ENCODE measurements around the gene AMOTL2. TPM values are rescaled to one million over a fixed set of nuclear protein-coding genes. Genes with fewer than 3 reads are reported as not detected.

Gene AMOTL2
- total RNA-seq, 4 donors from 2014 or later, result 17.9 to 29.9 (median 20.6) TPM

GRCh38 chr3:134364936-134365765, 9.1 kb downstream of the AMOTL2 start:
- H3K4me3 ChIP-seq, result no peak overlapping the region
- DNase-seq, result no peak
- intact Hi-C loops (cut with DNase I; ENCODE audit: low total_unique reads), result loop anchor here (1.0 to 10.0 kb wide), 5 partner anchors 8 to 1640 kb away; partner anchors contain the start of genes CDV3, NPHP3 and RYK

GRCh38 chr3:134364061-134364935, 9.9 kb downstream of the AMOTL2 start:
- H3K36me3 ChIP-seq, result peaks cover 0 to 36% of the 10 kb centered on the region in 2 donors
- peak overlapping the region; percentile 39 to 49 (median 44) for H3K4me3 ChIP-seq
- H3K27ac ChIP-seq, result peak overlapping the region; percentile 72 to 99 (median 97)
- DNase-seq, result peak; percentile 88 to 95
- no peaks in the 10 kb centered on the region for H3K9me3 ChIP-seq
- peaks cover 81 to 98% of the 10 kb centered on the region in 2 donors for H3K4me1 ChIP-seq
- no peaks in the 10 kb centered on the region for H3K27me3 ChIP-seq
- ATAC-seq, result peak; percentile 82 to 87
- intact Hi-C loops (cut with DNase I; ENCODE audit: low total_unique reads), result loop anchor here (1.0 to 10.0 kb wide), 5 partner anchors 9 to 1639 kb away; partner anchors contain the start of genes CDV3, NPHP3 and RYK
- in situ Hi-C loops (cut with MboI; ENCODE audit: low sequenced_read_pairs in 4 of 4), result no loop called here
- no peak for TF ChIP-seq POLR2A (IDR thresholded peaks at IDR 0.05)
- TF ChIP-seq CTCF (IDR thresholded peaks at IDR 0.05 in 4 of 5, conservative IDR thresholded peaks at IDR 0.05 in 1 of 5), result no peak

More at GRCh38 chr3:134364936-134365765, 9.1 kb downstream of the AMOTL2 start:
- H3K36me3 ChIP-seq, result peaks cover 0 to 33% of the 10 kb centered on the region in 2 donors
- no peak for TF ChIP-seq POLR2A (IDR thresholded peaks at IDR 0.05)
- TF ChIP-seq CTCF (IDR thresholded peaks at IDR 0.05 in 4 of 5, conservative IDR thresholded peaks at IDR 0.05 in 1 of 5), result no peak
- no peaks in the 10 kb centered on the region for H3K27me3 ChIP-seq
- no peaks in the 10 kb centered on the region for H3K9me3 ChIP-seq
- H3K4me1 ChIP-seq, result peaks cover 84 to 98% of the 10 kb centered on the region in 2 donors
- in situ Hi-C loops (cut with MboI; ENCODE audit: low sequenced_read_pairs in 4 of 4), result no loop called here
- no peak for ATAC-seq
- H3K27ac ChIP-seq, result peak overlapping the region; percentile 72 to 99 (median 97)

- H3K4me3 ChIP-seq, result peak overlapping the region in 3 of 4 donors; percentile 42 to 49 (median 46)
- H3K4me1 ChIP-seq, result peaks cover 81 to 98% of the 10 kb centered on the region in 2 donors
- intact Hi-C loops (cut with DNase I; ENCODE audit: low total_unique reads), result loop anchor here (5.0 to 10.0 kb wide), 3 partner anchors 111 to 1639 kb away; partner anchors contain the start of genes CDV3, NPHP3 and RYK
- H3K27ac ChIP-seq, result peak overlapping the region; percentile 72 to 99 (median 97)
- H3K36me3 ChIP-seq, result peaks cover 0 to 43% of the 10 kb centered on the region in 2 donors
- in situ Hi-C loops (cut with MboI; ENCODE audit: low sequenced_read_pairs in 4 of 4), result no loop called here
- no peaks in the 10 kb centered on the region for H3K27me3 ChIP-seq
- DNase-seq (no peak), ATAC-seq (no peak)
- H3K9me3 ChIP-seq, result no peaks in the 10 kb centered on the region
- no peak for TF ChIP-seq CTCF (IDR thresholded peaks at IDR 0.05 in 4 of 5, conservative IDR thresholded peaks at IDR 0.05 in 1 of 5)
- no peak for TF ChIP-seq POLR2A (IDR thresholded peaks at IDR 0.05)
Observed at GRCh38 chr3:134363381-134363755, 10.9 kb downstream of the AMOTL2 start.

- Histone ChIP-seq H3K36me3 (peaks cover 0 to 48% of the 10 kb centered on the region in 2 donors), H3K9me3 (no peaks in the 10 kb centered on the region), H3K4me3 (no peak overlapping the region), H3K27ac (peak overlapping the region; percentile 72 to 99 (median 97)), H3K4me1 (peaks cover 81 to 98% of the 10 kb centered on the region in 2 donors), H3K27me3 (no peaks in the 10 kb centered on the region)
- no peak for TF ChIP-seq CTCF (IDR thresholded peaks at IDR 0.05 in 4 of 5, conservative IDR thresholded peaks at IDR 0.05 in 1 of 5)
- no peak for TF ChIP-seq POLR2A (IDR thresholded peaks at IDR 0.05)
- intact Hi-C loops (cut with DNase I; ENCODE audit: low total_unique reads) (loop anchor here (5.0 to 10.0 kb wide), 3 partner anchors 111 to 1638 kb away; partner anchors contain the start of genes CDV3, NPHP3 and RYK), in situ Hi-C loops (cut with MboI; ENCODE audit: low sequenced_read_pairs in 4 of 4) (no loop called here)
- DNase-seq (no peak), ATAC-seq (no peak)
Observed at GRCh38 chr3:134362670-134363380, 11.4 kb downstream of the AMOTL2 start.
